OCI-LY1 (cell line): ENCODE measurements around the gene UBXN6.

Source experiments
- H2AFZ ChIP-seq: fragments of 200-600 bp; sonication (generic), shearing (Covaris generic); 2 replicates; pipeline ENCODE4 v1.6.0; 2014; ENCODE audit warnings: antibody characterized with exemption, mild to moderate bottlenecking, low read length
- H3F3A ChIP-seq: fragments of 200-600 bp; sonication (generic), shearing (Covaris generic); 2 replicates; pipeline ENCODE4 v1.6.0; 2014; ENCODE audit warnings: mild to moderate bottlenecking, antibody characterized with exemption, low read length, moderate library complexity; ENCODE audit not compliant: insufficient read depth
- H3K27ac ChIP-seq: fragments of 200-600 bp; sonication (generic); 2 replicates; pipeline ENCODE4 v1.5.1; 2014; ENCODE audit warnings: low read length, mixed run types, mild to moderate bottlenecking, low read depth; ENCODE audit not compliant: poor library complexity, severe bottlenecking
- H3K27me3 ChIP-seq: fragments of 200-600 bp; sonication (generic); 2 replicates; pipeline ENCODE4 v1.6.0; 2014; ENCODE audit warnings: antibody characterized with exemption, mild to moderate bottlenecking, low read length, moderate library complexity; ENCODE audit not compliant: insufficient read depth
- H3K36me3 ChIP-seq: fragments of 200-600 bp; sonication (generic); 2 replicates; pipeline ENCODE4 v1.6.1; 2014; ENCODE audit warnings: mild to moderate bottlenecking, antibody characterized with exemption, low read length, moderate library complexity, mixed read lengths; ENCODE audit not compliant: insufficient read depth
- H3K4me1 ChIP-seq: fragments of 200-600 bp; sonication (generic); 2 replicates; pipeline ENCODE4 v1.5.1; 2014; ENCODE audit warnings: mild to moderate bottlenecking, low read length, moderate library complexity; ENCODE audit not compliant: insufficient read depth, severe bottlenecking
- H3K4me2 ChIP-seq: fragments of 200-600 bp; sonication (generic), shearing (Covaris generic); 2 replicates; pipeline ENCODE4 v1.6.1; 2014; ENCODE audit warnings: low read length
- H3K4me3 ChIP-seq: fragments of 200-600 bp; sonication (generic); 2 replicates; pipeline ENCODE4 v1.5.1; 2014; ENCODE audit warnings: low read length, low read depth, mild to moderate bottlenecking, mixed read lengths; ENCODE audit not compliant: poor library complexity, severe bottlenecking
- H3K79me2 ChIP-seq: fragments of 200-600 bp; shearing (Covaris generic); 2 replicates; pipeline ENCODE4 v1.6.1; 2016; ENCODE audit warnings: mixed run types, low read length, mixed read lengths; ENCODE audit not compliant: insufficient read depth
- H3K9ac ChIP-seq: fragments of 200-600 bp; sonication (generic), shearing (Covaris generic); 2 replicates; pipeline ENCODE4 v1.6.1; 2014; ENCODE audit warnings: mild to moderate bottlenecking, low read length, mixed read lengths
- H3K9me2 ChIP-seq: fragments of 200-600 bp; sonication (generic), shearing (Covaris generic); 2 replicates; pipeline ENCODE4 v1.6.1; 2014; ENCODE audit warnings: low read depth, mild to moderate bottlenecking, low read length, mixed read lengths
- H3K9me3 ChIP-seq: fragments of 200-600 bp; shearing (Covaris generic); 2 replicates; pipeline ENCODE4 v1.6.1; 2014; ENCODE audit warnings: low read length, mixed read lengths
- H4K20me1 ChIP-seq: fragments of 200-600 bp; sonication (generic), shearing (Covaris generic); 2 replicates; pipeline ENCODE4 v1.6.0; 2016; ENCODE audit warnings: mild to moderate bottlenecking, low read length; ENCODE audit not compliant: insufficient read depth
- EZH2 ChIP-seq: fragments of 200-600 bp; sonication (generic), shearing (Covaris generic); IDR thresholded peaks from 2 replicates; pipeline ENCODE4 v1.8.0; 2017; ENCODE audit warnings: borderline replicate concordance, mixed run types, mild to moderate bottlenecking, antibody characterized with exemption, low read length, moderate library complexity, mixed read lengths
- TF ChIP-seq, protein P1 (sequence below): fragments of 200-600 bp; sonication (generic), shearing (Covaris generic); IDR thresholded peaks from 2 replicates; pipeline ENCODE4 v1.5.1; 2017; ENCODE audit warnings: mild to moderate bottlenecking, antibody characterized with exemption, low read length, moderate library complexity, mixed read lengths

UBXN6 gene

DNA sequence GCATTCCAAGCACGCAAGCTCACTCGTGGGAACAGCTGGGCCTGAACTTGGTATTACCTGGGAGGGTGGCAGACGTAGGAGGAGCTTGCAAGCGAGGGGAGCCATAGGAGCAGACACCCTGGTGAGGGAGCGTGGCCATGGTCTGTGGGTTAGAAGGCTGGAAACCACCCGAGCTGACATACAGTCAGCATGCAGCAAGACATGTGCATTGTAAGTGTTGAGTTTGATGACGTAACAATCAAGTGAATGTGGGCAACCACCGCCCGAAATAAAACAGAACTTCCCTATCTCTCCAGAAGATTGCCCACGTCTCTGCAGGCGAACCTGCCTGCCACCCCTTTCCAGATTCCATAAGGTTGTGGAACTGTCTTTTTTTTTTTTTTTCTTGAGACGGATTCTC lies 26.8 kb downstream of the UBXN6 start:
- Histone ChIP-seq H3K9ac (no peak overlapping the region), H3K36me3 (peaks cover 78% of the 10 kb centered on the region), H3F3A (no peaks in the 10 kb centered on the region), H2AFZ (no peak overlapping the region), H3K27me3 (no peaks in the 10 kb centered on the region), H3K9me3 (no peaks in the 10 kb centered on the region), H3K4me1 (peaks cover 9% of the 10 kb centered on the region), H3K79me2 (no peaks in the 10 kb centered on the region), H3K4me3 (no peak overlapping the region), H3K4me2 (no peak overlapping the region), H4K20me1 (no peaks in the 10 kb centered on the region), H3K27ac (no peak overlapping the region), H3K9me2 (no peaks in the 10 kb centered on the region)
- TF ChIP-seq, protein P1, sequence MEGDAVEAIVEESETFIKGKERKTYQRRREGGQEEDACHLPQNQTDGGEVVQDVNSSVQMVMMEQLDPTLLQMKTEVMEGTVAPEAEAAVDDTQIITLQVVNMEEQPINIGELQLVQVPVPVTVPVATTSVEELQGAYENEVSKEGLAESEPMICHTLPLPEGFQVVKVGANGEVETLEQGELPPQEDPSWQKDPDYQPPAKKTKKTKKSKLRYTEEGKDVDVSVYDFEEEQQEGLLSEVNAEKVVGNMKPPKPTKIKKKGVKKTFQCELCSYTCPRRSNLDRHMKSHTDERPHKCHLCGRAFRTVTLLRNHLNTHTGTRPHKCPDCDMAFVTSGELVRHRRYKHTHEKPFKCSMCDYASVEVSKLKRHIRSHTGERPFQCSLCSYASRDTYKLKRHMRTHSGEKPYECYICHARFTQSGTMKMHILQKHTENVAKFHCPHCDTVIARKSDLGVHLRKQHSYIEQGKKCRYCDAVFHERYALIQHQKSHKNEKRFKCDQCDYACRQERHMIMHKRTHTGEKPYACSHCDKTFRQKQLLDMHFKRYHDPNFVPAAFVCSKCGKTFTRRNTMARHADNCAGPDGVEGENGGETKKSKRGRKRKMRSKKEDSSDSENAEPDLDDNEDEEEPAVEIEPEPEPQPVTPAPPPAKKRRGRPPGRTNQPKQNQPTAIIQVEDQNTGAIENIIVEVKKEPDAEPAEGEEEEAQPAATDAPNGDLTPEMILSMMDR: no peak
- TF ChIP-seq EZH2: no peak

DNA sequence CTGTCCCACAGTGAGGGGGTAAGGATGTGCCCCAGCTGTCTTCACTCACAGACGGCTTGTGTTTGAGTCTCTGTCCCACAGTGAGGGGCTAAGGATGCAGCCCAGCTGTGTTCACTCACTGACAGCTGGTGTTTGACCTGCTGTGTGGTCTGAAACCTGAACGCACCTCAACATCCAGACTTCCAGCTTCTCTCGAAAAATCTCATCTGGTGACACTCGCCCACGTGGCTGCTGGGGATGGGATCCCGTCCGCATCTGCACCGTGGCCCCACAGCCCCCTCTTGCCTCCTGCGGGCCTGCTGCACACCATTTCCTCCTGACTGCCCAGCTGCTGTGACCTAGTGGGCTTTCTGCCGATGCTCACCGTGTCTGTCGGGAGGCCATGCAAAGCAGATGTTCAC lies 27.8 kb downstream of the UBXN6 start:
- Histone ChIP-seq H3K4me3 (no peak overlapping the region), H4K20me1 (no peaks in the 10 kb centered on the region), H3K4me2 (no peak overlapping the region), H3K9me2 (no peaks in the 10 kb centered on the region), H3K4me1 (peaks cover 9% of the 10 kb centered on the region), H3K9ac (no peak overlapping the region), H2AFZ (no peak overlapping the region), H3K79me2 (no peaks in the 10 kb centered on the region), H3K9me3 (no peaks in the 10 kb centered on the region), H3K36me3 (peaks cover 79% of the 10 kb centered on the region), H3F3A (no peaks in the 10 kb centered on the region), H3K27me3 (no peaks in the 10 kb centered on the region), H3K27ac (no peak overlapping the region)
- TF ChIP-seq, protein P1: no peak
- TF ChIP-seq EZH2: no peak

DNA sequence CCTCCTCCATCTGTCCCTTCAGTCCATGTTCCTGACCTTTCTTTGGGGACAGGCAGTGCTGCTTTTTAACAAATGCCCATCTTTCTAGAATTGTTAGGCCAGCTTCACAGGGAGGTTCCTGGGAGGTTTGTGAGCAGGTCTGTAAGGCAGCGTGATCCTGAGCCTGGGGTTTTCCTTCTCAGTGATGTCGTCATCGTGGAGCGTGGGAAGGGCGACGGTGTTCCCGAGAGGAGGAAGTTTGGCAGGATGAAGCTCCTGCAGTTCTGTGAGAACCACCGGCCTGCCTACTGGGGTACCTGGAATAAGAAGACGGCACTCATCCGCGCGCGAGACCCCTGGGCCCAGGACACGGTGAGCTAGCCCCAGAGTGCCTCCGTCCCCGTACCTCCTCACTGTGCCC lies 28.3 kb downstream of the UBXN6 start:
- Histone ChIP-seq H3K27me3 (no peaks in the 10 kb centered on the region), H3K9me2 (no peaks in the 10 kb centered on the region), H3K4me2 (no peak overlapping the region), H3K79me2 (no peaks in the 10 kb centered on the region), H2AFZ (no peak overlapping the region), H3K36me3 (peaks cover 79% of the 10 kb centered on the region), H3K9me3 (no peaks in the 10 kb centered on the region), H3K27ac (no peak overlapping the region), H3K4me3 (no peak overlapping the region), H3F3A (no peaks in the 10 kb centered on the region), H3K4me1 (peaks cover 9% of the 10 kb centered on the region), H4K20me1 (no peaks in the 10 kb centered on the region), H3K9ac (no peak overlapping the region)
- TF ChIP-seq, protein P1: no peak
